HUES48 (cell line): Measurements from ENCODE around the gene ING1.

Source experiments
- H3K27ac ChIP-seq: one replicate; pipeline ENCODE4 v1.7.0; 2013; ENCODE audit warnings: low read depth, low read length, inconsistent platforms
- H3K27me3 ChIP-seq: 2 replicates; pipeline ENCODE4 v1.6.1; 2013; ENCODE audit warnings: mild to moderate bottlenecking, low read length; ENCODE audit not compliant: control insufficient read depth, insufficient read depth
- H3K36me3 ChIP-seq: 2 replicates; pipeline ENCODE4 v1.6.1; 2013; ENCODE audit warnings: low read length; ENCODE audit not compliant: control insufficient read depth, insufficient read depth
- H3K4me1 ChIP-seq: 2 replicates; pipeline ENCODE4 v1.6.1; 2013; ENCODE audit warnings: mild to moderate bottlenecking, low read length; ENCODE audit not compliant: control insufficient read depth, insufficient read depth
- H3K4me3 ChIP-seq: 2 replicates; pipeline ENCODE4 v1.5.1; 2013; ENCODE audit warnings: mild to moderate bottlenecking, low read depth, low read length
- H3K9ac ChIP-seq: 2 replicates; pipeline ENCODE4 v1.6.1; 2013; ENCODE audit warnings: mild to moderate bottlenecking, low read depth, low read length, moderate library complexity
- H3K9me3 ChIP-seq: 2 replicates; pipeline ENCODE4 v1.6.1; 2013; ENCODE audit warnings: low read length; ENCODE audit not compliant: control insufficient read depth, insufficient read depth

The ING1 gene

GRCh38 chr13:110757296-110757695 lies 43.8 kb downstream of the ING1 start:
- Histone ChIP-seq H3K9ac (no peak overlapping the region), H3K27ac (no peak overlapping the region)

GRCh38 chr13:110758195-110758805 lies 44.8 kb downstream of the ING1 start:
- H3K36me3 ChIP-seq: no peaks in the 10 kb centered on the region
- no peak overlapping the region for H3K9ac ChIP-seq
- no peak overlapping the region for H3K4me3 ChIP-seq
- no peak overlapping the region for H3K27ac ChIP-seq
- no peaks in the 10 kb centered on the region for H3K9me3 ChIP-seq
- peaks cover 22% of the 10 kb centered on the region for H3K4me1 ChIP-seq
- H3K27me3 ChIP-seq: no peaks in the 10 kb centered on the region

More at GRCh38 chr13:110757296-110757695, 43.8 kb downstream of the ING1 start:
- Histone ChIP-seq H3K9me3 (peaks cover 3% of the 10 kb centered on the region; the same call in 1 of the 2 replicates), H3K27me3 (no peaks in the 10 kb centered on the region), H3K36me3 (no peaks in the 10 kb centered on the region), H3K4me3 (no peak overlapping the region), H3K4me1 (peaks cover 22% of the 10 kb centered on the region)

DNA sequence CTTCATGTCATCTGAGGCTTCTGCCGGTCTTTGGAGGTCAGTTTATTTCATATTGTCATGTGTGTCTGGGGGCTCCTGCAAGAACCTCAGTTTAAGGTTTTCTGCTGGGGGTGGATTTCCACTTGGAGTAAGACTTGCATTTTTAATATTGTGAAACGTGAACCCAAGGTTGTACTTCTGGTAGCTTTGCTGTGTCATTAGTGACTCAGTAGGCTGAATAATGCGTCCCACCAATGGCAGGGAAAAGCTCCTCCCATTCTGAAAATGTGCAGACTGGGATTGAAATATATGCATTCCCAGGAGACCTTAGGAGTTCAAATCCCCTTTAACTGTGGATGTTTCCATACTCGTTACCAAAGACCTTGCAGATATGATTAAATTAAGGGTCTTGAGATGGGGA lies 46.2 kb downstream of the ING1 start:
- Histone ChIP-seq H3K36me3 (no peaks in the 10 kb centered on the region), H3K27ac (no peak overlapping the region), H3K4me3 (no peak overlapping the region)

DNA sequence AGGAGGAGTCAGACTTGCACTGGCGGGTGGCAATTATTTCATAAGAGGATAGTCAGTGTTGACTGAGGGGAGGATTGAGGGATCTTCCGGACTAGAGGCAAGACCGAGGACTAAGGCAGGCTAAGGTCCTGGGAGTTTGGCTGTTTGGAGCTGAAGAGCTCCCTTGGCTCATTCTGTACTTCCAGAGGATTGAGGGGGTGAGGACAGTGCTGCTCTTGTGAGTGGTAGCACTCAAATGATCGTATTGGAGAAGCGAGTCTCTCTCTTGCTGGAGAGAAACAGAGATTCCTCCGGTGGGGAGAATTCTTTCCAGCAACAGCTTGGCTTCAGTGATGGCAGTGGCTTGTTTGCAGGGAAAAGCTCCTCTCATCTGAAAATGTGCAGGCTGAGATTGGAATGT lies 47.1 kb downstream of the ING1 start:
- peaks cover 19% of the 10 kb centered on the region for H3K4me1 ChIP-seq

More for the DNA sequence above, 46.2 kb downstream of the ING1 start:
- Histone ChIP-seq H3K27me3 (no peaks in the 10 kb centered on the region), H3K9me3 (no peaks in the 10 kb centered on the region), H3K9ac (no peak overlapping the region), H3K4me1 (peaks cover 22% of the 10 kb centered on the region)

GRCh38 chr13:110766671-110767430 lies 53.4 kb downstream of the ING1 start:
- Histone ChIP-seq H3K9ac (no peak overlapping the region), H3K4me3 (no peak overlapping the region), H3K27ac (no peak overlapping the region), H3K27me3 (no peaks in the 10 kb centered on the region), H3K36me3 (no peaks in the 10 kb centered on the region), H3K9me3 (no peaks in the 10 kb centered on the region), H3K4me1 (no peaks in the 10 kb centered on the region)

More for the DNA sequence above, 47.1 kb downstream of the ING1 start:
- H3K4me3 ChIP-seq: no peak overlapping the region
- H3K9me3 ChIP-seq: no peaks in the 10 kb centered on the region
- no peak overlapping the region for H3K9ac ChIP-seq
- no peaks in the 10 kb centered on the region for H3K27me3 ChIP-seq
- no peak overlapping the region for H3K27ac ChIP-seq
- no peaks in the 10 kb centered on the region for H3K36me3 ChIP-seq

GRCh38 chr13:110767476-110767875 lies 54.0 kb downstream of the ING1 start:
- Histone ChIP-seq H3K36me3 (no peaks in the 10 kb centered on the region), H3K27me3 (no peaks in the 10 kb centered on the region)

DNA sequence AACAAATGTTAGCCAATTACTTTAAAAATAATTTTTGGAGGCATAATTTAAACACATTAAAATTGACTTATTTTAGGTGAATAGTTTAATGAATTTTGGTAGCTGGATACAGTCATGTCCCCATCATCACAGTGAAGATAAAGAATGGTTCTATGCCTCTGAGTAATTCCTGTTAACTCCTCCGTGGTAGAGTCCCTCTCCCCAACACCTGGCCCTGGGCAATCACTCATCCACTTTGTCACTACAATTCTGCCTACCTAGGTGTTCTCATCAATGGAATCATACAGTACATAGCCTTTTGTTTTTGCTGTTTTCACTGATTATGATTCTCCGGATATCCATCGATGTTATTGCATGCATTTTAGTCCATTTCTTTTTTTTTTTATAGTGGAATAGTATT lies 55.6 kb downstream of the ING1 start:
- Histone ChIP-seq H3K9ac (no peak overlapping the region), H3K36me3 (no peaks in the 10 kb centered on the region), H3K27ac (no peak overlapping the region), H3K27me3 (no peaks in the 10 kb centered on the region), H3K4me3 (no peak overlapping the region), H3K4me1 (no peaks in the 10 kb centered on the region), H3K9me3 (no peaks in the 10 kb centered on the region)

More at GRCh38 chr13:110767476-110767875, 54.0 kb downstream of the ING1 start:
- Histone ChIP-seq H3K4me3 (no peak overlapping the region), H3K9me3 (no peaks in the 10 kb centered on the region), H3K9ac (no peak overlapping the region), H3K4me1 (no peaks in the 10 kb centered on the region), H3K27ac (no peak overlapping the region)

DNA sequence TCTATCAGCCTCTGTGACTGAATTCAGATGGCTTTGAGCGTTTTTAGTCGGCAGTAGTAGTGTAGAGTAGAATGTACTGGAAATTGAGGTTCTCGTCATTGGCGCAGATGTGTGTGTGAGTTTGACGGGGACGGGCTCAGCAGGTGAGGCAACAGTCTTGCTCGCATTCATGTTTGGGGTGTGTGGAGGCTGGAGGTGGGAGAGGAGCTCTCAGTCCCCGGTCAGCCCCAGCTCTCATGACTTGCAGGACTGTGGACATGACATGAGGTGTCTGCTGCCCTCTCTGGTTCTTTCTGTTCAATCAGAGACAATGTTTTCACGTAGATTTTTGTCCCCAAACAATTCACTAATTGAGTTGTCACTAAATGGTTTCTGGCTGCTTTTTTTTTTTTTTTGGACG lies 57.2 kb downstream of the ING1 start:
- Histone ChIP-seq H3K27me3 (no peaks in the 10 kb centered on the region), H3K4me3 (no peak overlapping the region), H3K9ac (no peak overlapping the region)

DNA sequence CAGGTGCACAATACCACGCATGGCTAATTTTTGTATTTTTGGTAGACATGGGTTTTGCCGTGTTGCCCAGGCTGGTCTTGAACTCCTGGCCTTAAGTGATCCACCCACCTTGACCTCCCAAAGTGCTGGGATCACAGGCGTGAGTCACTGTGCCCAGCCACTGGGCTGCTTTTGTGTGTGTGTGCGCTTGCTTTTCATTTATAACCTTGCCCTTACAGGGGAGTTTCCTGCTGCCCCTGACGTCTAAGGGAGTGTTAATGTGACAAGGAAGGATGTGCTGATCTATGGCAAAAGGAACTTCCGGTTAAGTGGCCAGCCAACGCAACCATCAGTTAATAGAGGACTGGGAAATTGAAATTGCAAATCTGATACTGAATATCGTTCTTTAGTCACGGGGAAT lies 57.7 kb downstream of the ING1 start:
- Histone ChIP-seq H3K27me3 (no peaks in the 10 kb centered on the region), H3K36me3 (no peaks in the 10 kb centered on the region), H3K4me3 (no peak overlapping the region), H3K9me3 (no peaks in the 10 kb centered on the region), H3K27ac (no peak overlapping the region), H3K4me1 (no peaks in the 10 kb centered on the region), H3K9ac (no peak overlapping the region)

More for the DNA sequence above, 57.2 kb downstream of the ING1 start:
- no peaks in the 10 kb centered on the region for H3K4me1 ChIP-seq
- no peaks in the 10 kb centered on the region for H3K36me3 ChIP-seq
- H3K27ac ChIP-seq: no peak overlapping the region
- H3K9me3 ChIP-seq: no peaks in the 10 kb centered on the region

GRCh38 chr13:110772091-110772984 lies 58.8 kb downstream of the ING1 start:
- no peaks in the 10 kb centered on the region for H3K4me1 ChIP-seq
- no peaks in the 10 kb centered on the region for H3K36me3 ChIP-seq
- no peak overlapping the region for H3K27ac ChIP-seq
- H3K27me3 ChIP-seq: no peaks in the 10 kb centered on the region
- no peaks in the 10 kb centered on the region for H3K9me3 ChIP-seq
- no peak overlapping the region for H3K4me3 ChIP-seq
- H3K9ac ChIP-seq: no peak overlapping the region
